ENCODE measurements around the gene CDC34.

GRCh38 chr19:570937-571565 lies 39.5 kb downstream of the CDC34 start:
- TF ChIP-seq TAF1 (IDR thresholded peaks at IDR 0.05; ENCODE audit: borderline replicate concordance, low read depth, low read length) (no peak), POLR2A (IDR thresholded peaks at IDR 0.05; ENCODE audit: low read depth, low read length) (no peak; the same call in 1 of the 2 replicates)

Data from GM12892 (cell line).